CD4-positive, alpha-beta T cell treated with Interleukin-2 at 100 ng/mL for 4 hours (primary cell): ENCODE results near the gene A1CF.

Source experiments
- DNase-seq: peaks from one replicate; pipeline ENCODE4 v3.0.0-alpha.2; 2020; ENCODE audit warnings: low spot score

A1CF gene

DNA sequence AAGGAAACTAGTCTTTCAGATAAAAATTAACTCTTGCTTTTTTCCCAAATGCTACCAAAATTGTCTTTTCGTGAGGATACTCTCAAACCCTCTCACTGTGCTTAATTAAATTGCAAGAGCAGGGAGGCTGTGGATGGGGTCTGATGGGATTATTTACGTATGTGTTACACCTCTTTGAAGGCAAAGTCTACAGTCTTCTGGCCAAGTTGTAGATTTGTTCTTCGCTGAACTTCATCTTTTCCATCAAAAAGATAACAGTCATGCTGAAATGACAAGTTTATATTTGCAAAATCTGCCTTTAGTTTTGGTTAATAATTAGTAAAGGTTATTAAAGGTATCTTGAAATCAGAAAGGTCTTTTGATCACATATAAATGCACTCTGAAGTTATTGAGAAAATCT lies 22.7 kb downstream of the A1CF start:
- no peak for DNase-seq

DNA sequence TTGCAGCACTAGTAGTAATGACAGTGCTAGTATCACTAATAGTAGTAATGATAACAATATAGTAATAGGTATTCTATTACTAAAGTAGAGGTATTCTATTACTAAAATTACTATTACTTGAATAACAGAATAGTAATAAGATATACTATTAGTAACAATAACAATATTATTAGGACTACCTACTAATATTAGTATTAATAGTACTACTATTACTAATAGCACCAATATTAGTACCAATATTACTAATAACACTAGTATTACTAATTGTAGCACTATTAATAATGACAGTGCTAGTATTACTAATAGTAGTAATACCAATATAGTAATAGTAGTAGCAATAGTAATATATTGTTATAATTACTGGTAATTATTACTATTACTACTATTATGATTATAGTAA lies 24.1 kb downstream of the A1CF start:
- DNase-seq, result no peak

DNA sequence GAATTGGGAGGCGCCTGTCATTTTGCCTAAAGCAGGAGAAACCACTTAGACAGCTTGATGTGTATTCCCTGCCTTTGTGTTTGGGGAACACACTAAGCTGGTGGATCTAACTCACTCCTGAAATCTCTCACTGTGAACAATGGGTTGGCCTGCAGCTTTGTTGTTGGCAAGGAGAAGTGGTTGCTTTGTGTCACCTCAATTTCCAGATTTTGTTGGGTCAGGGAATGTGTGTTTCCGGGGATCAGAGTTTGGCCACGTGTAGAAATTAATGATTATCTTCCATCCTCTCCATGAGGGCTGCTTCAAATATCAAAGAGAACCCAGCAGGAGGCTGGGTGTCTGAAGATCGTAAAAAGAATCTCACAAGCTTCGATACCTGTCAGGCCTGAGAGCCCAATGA lies 27.8 kb downstream of the A1CF start:
- no peak for DNase-seq

GRCh38 chr10:50855461-50855860 lies 30.0 kb downstream of the A1CF start:
- DNase-seq, result no peak

GRCh38 chr10:50855015-50855414 lies 30.4 kb downstream of the A1CF start:
- DNase-seq, result no peak

DNA sequence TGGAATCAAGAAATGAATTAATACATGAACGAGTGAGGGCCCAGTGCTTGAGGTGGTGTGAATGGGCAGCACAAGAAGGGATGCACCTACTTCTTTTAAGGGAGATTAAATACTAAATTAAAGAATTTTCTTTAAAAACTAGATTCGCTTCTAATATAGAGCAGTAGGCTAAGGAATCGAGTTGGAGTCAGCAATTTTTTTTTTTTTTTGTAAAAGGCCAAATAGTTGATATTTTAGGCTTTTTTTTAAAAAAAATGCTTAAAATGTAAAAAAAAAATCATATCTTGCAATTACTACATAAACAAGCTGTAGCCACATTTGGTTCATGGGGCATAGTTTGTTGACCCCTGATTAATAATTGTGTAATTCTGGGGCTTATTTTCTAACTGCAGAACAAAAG lies 31.9 kb downstream of the A1CF start:
- DNase-seq, result no peak

DNA sequence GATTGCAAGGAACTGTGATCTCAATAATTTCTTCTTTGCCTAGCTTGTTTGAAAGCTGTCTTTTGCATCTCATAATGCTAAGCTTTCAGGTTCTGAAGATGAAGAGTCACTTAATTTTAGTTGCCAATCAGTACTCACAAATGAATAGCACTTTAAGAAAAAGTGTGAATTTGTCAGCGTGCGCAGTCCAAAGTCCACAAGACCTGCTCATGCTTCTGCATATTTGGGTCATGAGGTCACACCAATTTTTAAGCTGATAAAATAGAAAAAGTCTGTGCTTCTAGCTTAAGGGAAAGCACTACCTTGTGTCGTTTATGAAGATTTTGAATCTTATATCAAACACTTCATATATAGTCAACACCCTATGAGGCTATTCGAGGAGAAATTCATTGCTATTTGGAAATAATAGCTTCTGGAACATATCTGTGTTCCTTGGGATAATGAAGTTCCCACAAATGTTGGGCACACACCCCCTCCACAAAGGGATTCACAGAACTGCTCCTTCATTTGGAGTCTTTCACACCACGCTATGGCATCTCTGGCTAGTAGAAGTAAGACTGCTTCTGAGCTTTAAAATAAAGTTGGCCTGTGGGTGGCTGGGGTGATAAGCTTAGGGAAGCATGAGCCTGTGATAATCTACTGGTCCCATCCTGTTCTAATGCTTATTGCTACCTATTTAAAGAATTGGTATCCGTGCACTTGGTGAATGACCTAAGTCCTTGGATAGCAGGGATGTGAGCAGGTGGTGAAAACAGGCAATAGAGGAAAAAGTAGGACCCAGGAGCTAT lies 33.3 kb downstream of the A1CF start:
- no peak for DNase-seq

DNA sequence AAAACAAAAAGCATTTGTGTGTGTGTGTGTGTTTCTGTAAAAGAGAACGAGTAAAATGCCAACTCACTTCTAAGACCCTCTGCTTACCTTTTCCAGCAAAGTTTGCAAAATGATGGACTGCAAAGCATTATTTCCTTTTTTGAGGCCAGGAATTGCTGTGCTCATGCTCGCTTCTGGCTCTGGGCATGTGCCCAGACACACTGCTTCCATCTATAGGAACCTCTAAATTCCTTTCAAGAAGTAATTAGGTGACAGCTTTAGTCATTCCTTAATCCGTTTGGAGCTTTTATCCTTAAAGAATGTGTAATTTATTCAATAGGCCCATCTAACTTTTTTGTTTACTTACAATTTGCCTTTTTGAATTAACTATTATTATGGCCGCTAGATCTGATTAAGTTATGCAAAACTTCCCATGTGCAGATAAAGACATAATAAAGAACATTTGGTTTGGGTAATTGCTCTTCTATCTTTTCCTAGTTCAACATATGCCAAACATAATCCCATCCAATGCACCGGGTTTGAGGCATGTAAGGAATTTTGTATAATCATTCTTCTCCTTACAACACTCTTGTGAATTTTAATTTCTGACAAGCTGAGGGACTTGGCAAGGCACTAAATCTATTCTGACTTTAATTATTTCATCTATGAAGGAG lies 34.7 kb downstream of the A1CF start:
- no peak for DNase-seq

- DNase-seq, result no peak
Measured at GRCh38 chr10:50846753-50847152, 38.7 kb downstream of the A1CF start.

GRCh38 chr10:50837095-50837494 lies 48.3 kb downstream of the A1CF start:
- no peak for DNase-seq

DNA sequence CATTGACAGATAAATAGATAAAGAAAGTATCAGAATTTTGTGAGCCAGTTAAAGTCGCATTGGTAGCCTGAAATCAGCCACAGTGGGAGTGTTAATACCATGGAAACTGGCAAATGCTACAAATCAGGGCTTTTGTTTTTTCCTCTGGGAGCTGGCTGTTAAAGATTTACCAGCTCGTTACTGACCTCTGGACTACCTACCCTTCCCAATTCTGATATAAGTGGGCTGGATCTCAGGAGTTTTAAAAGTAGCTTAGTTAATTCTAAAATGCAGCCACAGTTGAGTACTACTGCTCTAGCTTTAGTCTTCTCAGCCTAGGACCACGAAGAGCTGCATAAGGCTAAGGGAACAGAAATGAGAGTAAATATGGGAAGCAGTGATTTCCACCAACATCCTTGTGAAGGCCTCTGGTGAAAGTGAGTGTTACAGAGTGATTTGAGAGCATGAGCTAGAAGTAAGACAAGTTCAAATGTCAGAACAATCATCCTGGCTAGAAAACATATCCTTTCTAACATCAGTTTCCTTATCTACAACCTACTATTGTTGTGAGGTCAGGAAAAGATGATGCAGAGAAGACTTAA lies 53.2 kb downstream of the A1CF start:
- no peak for DNase-seq

DNA sequence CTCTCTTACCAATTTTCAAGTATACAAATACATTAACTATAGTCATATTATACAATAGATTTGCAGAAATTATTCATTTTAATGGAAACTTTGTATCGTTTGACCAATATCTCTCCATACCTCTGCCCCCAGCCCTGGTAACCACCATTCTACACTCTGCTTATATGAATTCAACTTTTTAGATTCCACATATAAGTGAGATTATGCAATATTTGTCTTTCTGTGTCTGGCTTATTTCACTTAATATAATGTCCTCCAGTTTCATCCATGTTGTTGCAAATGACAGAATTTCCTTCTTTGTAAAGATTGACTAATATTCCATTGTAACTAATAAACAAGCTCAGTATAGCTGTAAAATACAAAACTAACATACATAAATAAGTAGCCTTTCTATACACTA lies 55.4 kb downstream of the A1CF start:
- DNase-seq, result no peak

GRCh38 chr10:50824782-50825181 lies 60.6 kb downstream of the A1CF start:
- DNase-seq, result no peak

- DNase-seq, result no peak
Measured at GRCh38 chr10:50823789-50824188, 61.6 kb downstream of the A1CF start.

GRCh38 chr10:50809596-50809995 lies 75.8 kb downstream of the A1CF start:
- no peak for DNase-seq

GRCh38 chr10:50807851-50808776 lies 77.3 kb downstream of the A1CF start:
- DNase-seq, result no peak

DNA sequence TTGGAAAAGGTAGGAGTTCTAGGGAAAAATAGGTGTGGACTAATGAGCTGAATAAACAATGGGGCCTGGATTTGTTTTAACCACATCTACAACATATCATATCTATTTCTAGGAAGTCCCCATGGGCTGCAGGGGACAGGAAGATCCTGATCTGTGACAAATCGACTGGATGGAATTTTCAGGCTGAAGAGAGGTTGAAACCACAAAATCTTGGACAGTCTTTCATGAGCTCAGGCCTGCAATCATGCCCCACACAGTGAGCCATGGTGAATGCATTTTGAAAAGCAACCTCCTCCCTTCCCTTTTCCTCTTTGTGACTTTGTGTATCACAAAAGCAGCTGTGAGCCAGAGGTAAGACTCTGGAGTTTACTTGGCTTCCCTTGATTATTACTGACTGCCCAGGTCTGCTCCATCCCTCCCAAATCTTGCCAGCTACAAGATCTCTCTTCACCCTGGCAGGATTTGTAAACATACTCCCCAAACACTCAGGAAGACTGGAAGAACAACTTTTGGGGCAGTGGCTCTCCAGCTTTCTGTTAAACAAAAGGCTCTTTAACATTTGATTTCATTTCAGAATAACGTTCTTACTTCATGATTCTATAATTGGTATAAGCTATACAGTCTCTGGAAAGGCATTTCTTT lies 79.3 kb downstream of the A1CF start:
- no peak for DNase-seq

DNA sequence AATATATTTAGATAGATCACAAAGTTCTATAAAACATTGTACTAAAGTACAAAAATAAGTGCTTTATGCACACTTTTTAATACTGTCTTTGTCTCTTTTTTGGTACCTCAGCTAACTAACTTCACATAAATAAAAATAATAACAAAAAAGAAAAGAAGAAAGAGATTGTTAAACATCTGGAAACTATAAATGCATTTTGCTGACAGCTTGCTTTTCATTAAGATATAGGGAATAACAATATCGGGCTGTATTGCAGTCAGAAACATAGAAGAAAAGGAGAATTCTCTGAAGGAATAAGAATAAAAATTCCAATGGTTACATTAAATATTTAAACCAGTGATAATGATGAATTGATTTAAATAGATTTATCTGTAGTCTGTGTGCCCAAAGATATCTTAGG lies 85.8 kb downstream of the A1CF start:
- DNase-seq, result no peak

DNA sequence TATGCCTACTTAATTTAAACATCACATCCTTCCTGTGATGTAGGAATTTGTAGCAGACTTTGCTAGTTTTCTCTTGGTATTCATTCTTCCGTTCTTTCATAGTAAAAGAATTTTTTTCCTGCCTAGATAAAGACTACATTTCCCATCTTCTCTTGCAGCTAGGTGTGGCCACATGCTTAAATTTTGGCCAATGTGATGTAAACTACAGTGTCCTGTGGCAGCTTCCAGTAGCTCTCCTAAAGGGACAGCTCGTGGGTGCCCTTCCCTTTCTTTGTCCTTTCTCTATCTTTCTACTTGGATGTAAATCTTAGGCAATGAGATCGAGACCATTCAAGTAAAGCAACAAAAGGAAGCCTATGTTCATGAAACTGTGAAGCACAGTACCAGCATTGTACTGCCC lies 87.1 kb downstream of the A1CF start:
- no peak for DNase-seq

DNA sequence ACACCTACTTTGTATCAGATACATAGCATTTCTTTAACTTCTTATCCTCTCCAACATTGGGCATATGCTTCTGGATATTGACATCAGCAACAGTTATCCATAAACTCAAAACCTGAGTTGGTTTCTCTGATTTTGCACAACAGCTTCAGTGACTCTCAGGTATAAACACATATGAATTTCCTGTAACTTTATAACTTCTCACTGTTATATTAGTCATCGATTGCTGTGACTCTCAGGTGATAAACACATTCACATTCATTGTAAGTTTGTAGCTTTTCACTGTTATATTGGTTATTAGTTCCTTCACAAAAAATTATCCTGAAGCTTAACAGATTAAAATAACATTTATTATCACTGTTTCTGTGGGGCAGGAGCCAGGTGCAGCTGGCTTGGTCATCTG lies 88.7 kb downstream of the A1CF start:
- no peak for DNase-seq

- DNase-seq, result no peak
Measured at GRCh38 chr10:50794490-50794889, 90.9 kb downstream of the A1CF start.
